Suprapubic skin (tissue), 3 donors: ENCODE results near the gene LPAR3.

Experiments
- CTCF ChIP-seq, 2 donors: fragments of 200-600 bp in 1 of 2; fragments of 450-650 bp in 1 of 2; sonication (generic) in 1 of 2; IDR thresholded peaks; one replicate each; pipeline ENCODE4 v1.5.1; 2016 to 2019; ENCODE audit warnings: antibody characterized with exemption in 2 of 2, mild to moderate bottlenecking in 1 of 2, moderate library complexity in 1 of 2
- POLR2A ChIP-seq, 2 donors: fragments of 450-650 bp; IDR thresholded peaks; one replicate each; pipeline ENCODE4 v1.6.1; 2017; ENCODE audit warnings: antibody characterized with exemption in 2 of 2, mild to moderate bottlenecking in 2 of 2, moderate library complexity in 2 of 2

GRCh38 chr1:84856726-84857270, 36.2 kb downstream of the LPAR3 start:
- TF ChIP-seq CTCF (IDR thresholded peaks at IDR 0.05) (no peak), POLR2A (IDR thresholded peaks at IDR 0.05) (no peak)
